HepG2 (cell line): Measurements from ENCODE around the gene INHBC. TPM values are rescaled to one million over a fixed set of nuclear protein-coding genes. Genes with fewer than 3 reads are reported as not detected.

Source experiments
- BHLHE40 ChIP-seq: IDR thresholded peaks from 2 replicates; pipeline ENCODE4 v1.6.1; 2011; ENCODE audit warnings: low read length, improper control_type of control experiment
- CSRNP2 ChIP-seq: sonication (generic); formaldehyde crosslinking; conservative IDR thresholded peaks from 2 replicates; pipeline ENCODE4 v1.8.0; 2022; ENCODE audit warnings: low read depth, missing genetic modification reagents
- DRAP1 ChIP-seq: IDR thresholded peaks from 2 replicates; pipeline ENCODE4 v1.6.1; 2016; ENCODE audit warnings: missing genetic modification reagents, missing compliant biosample characterization
- GLI4 ChIP-seq: sonication (generic); formaldehyde crosslinking; IDR thresholded peaks from 2 replicates; pipeline ENCODE4 v1.5.1; 2020; ENCODE audit warnings: missing genetic modification reagents, mild to moderate bottlenecking, moderate library complexity, borderline replicate concordance
- GPN1 ChIP-seq: sonication (generic); formaldehyde crosslinking; IDR thresholded peaks from 2 replicates; pipeline ENCODE4 v1.5.1; 2020; ENCODE audit warnings: missing genetic modification reagents, borderline replicate concordance
- HOXA7 ChIP-seq: sonication (generic); formaldehyde crosslinking; IDR thresholded peaks from 2 replicates; pipeline ENCODE4 v1.8.1; 2022; ENCODE audit warnings: mild to moderate bottlenecking, missing genetic modification reagents, moderate library complexity
- IKZF1 ChIP-seq: fragments of 450-650 bp; IDR thresholded peaks from 2 replicates; pipeline ENCODE4 v1.7.1; 2016
- KDM5B ChIP-seq: sonication (generic); formaldehyde crosslinking; IDR thresholded peaks from 2 replicates; pipeline ENCODE4 v1.4.0; 2020; ENCODE audit warnings: missing genetic modification reagents, mild to moderate bottlenecking, borderline replicate concordance
- MAX ChIP-seq: IDR thresholded peaks from 2 replicates; pipeline ENCODE4 v1.6.1; 2012; ENCODE audit warnings: inconsistent platforms
- MEIS2 ChIP-seq: sonication (generic); formaldehyde crosslinking; IDR thresholded peaks from 2 replicates; pipeline ENCODE4 v1.9.0; 2021; ENCODE audit warnings: mild to moderate bottlenecking, missing genetic modification reagents
- MIER2 ChIP-seq: IDR thresholded peaks from 2 replicates; pipeline ENCODE4 v1.6.1; 2016; ENCODE audit warnings: missing biosample characterization, missing genetic modification reagents
- NFYB ChIP-seq: sonication (generic); formaldehyde crosslinking; IDR thresholded peaks from 2 replicates; pipeline ENCODE4 v1.4.0; 2020; ENCODE audit warnings: missing genetic modification reagents
- RARA ChIP-seq: IDR thresholded peaks from 2 replicates; pipeline ENCODE4 v1.6.1; 2016; ENCODE audit warnings: missing genetic modification reagents, missing compliant biosample characterization
- RFX3 ChIP-seq: IDR thresholded peaks from 2 replicates; pipeline ENCODE4 v1.6.1; 2016; ENCODE audit warnings: missing biosample characterization, missing genetic modification reagents
- RXRB ChIP-seq: IDR thresholded peaks from 2 replicates; pipeline ENCODE4 v1.6.1; 2016; ENCODE audit warnings: borderline replicate concordance, missing genetic modification reagents, missing compliant biosample characterization
- TFAP4 ChIP-seq: sonication (generic); IDR thresholded peaks from 2 replicates; pipeline ENCODE4 v1.6.1; 2016; ENCODE audit warnings: low read depth, borderline replicate concordance
- TOPORS ChIP-seq: sonication (generic); formaldehyde crosslinking; IDR thresholded peaks from 2 replicates; pipeline ENCODE4 v1.8.0; 2023; ENCODE audit warnings: mild to moderate bottlenecking, missing genetic modification reagents
- ZBTB4 ChIP-seq: sonication (generic); formaldehyde crosslinking; IDR thresholded peaks from 2 replicates; pipeline ENCODE4 v1.4.0; 2020; ENCODE audit warnings: missing genetic modification reagents, mild to moderate bottlenecking, borderline replicate concordance
- ZNF10 ChIP-seq: sonication (generic); formaldehyde crosslinking; IDR thresholded peaks from 2 replicates; pipeline ENCODE4 v1.4.0; 2020; ENCODE audit warnings: mild to moderate bottlenecking, low read depth, missing genetic modification reagents, borderline replicate concordance
- ZNF263 ChIP-seq: sonication (generic); formaldehyde crosslinking; IDR thresholded peaks from 2 replicates; pipeline ENCODE4 v1.4.0; 2020; ENCODE audit warnings: missing genetic modification reagents
- ZNF354B ChIP-seq: sonication (generic); formaldehyde crosslinking; IDR thresholded peaks from 2 replicates; pipeline ENCODE4 v1.8.0; 2022; ENCODE audit warnings: mild to moderate bottlenecking, missing genetic modification reagents
- ZNF468 ChIP-seq: sonication (generic); formaldehyde crosslinking; IDR thresholded peaks from 2 replicates; pipeline ENCODE4 v1.8.0; 2022; ENCODE audit warnings: mild to moderate bottlenecking, moderate library complexity, missing genetic modification reagents
- ZNF546 ChIP-seq: sonication (generic); formaldehyde crosslinking; conservative IDR thresholded peaks from 2 replicates; pipeline ENCODE4 v1.8.1; 2023; ENCODE audit warnings: mild to moderate bottlenecking, missing genetic modification reagents
- ZNF644 ChIP-seq: IDR thresholded peaks from 2 replicates; pipeline ENCODE4 v1.6.1; 2016; ENCODE audit warnings: low read depth
- ZSCAN20 ChIP-seq: sonication (generic); formaldehyde crosslinking; IDR thresholded peaks from 2 replicates; pipeline ENCODE4 v1.4.0; 2020; ENCODE audit warnings: missing genetic modification reagents, mild to moderate bottlenecking, borderline replicate concordance
- polyA plus RNA-seq, 8 experiments: library from polyadenylated mRNA; depleted of rRNA in 3 of 8; stranded (reverse) in 7 of 8; unstranded in 1 of 8; fragments of >200 nt; fragmentation: Illumina TruSeq in 4 of 8; extraction: Trizol in 4 of 8; gene quantifications; 2 replicates each; pipeline versions ENCODE4 v1.2.1 to v1.2.3, GENCODE V29; 2011 to 2016; ENCODE audit warnings: low read depth in 4 of 8, missing spikeins in 1 of 8, mixed read lengths in 1 of 8; ENCODE audit not compliant: insufficient read depth in 1 of 8
- total RNA-seq, 5 experiments: library from RNA; depleted of rRNA; stranded (reverse); fragments of >200 nt; fragmentation: Illumina TruSeq; extraction: Trizol; gene quantifications; 2 replicates each; pipeline ENCODE4 v1.2.3, GENCODE V29; 2016; ENCODE audit warnings: low read depth in 1 of 5

INHBC gene
- total and polyA plus RNA-seq, 2 of the 13 experiments (the other 11 are each of a cell fraction or from before 2014, with no cell fraction given), result 1.8 to 13.8 TPM

- TF ChIP-seq ZBTB4 (CRISPR knock-in tag) (0 out of 2 replicates have a peak, but pooled peaks have one; percentile 58), DRAP1 (no peak), ZNF10 (CRISPR knock-in tag) (no peak), ZNF263 (CRISPR knock-in tag) (no peak), ZNF354B (CRISPR knock-in tag) (no peak), CSRNP2 (CRISPR knock-in tag) (no peak), GLI4 (CRISPR knock-in tag) (no peak), RFX3 (CRISPR knock-in tag) (no peak), GPN1 (CRISPR knock-in tag) (no peak), RXRB (0 out of 2 replicates have a peak, but pooled peaks have one; percentile 12), ZNF546 (CRISPR knock-in tag) (no peak), RARA (no peak), MAX (no peak), MEIS2 (no peak), NFYB (CRISPR knock-in tag) (no peak), ZSCAN20 (CRISPR knock-in tag) (no peak), TOPORS (CRISPR knock-in tag) (no peak), TFAP4 (no peak), ZNF644 (CRISPR knock-in tag) (no peak), HOXA7 (CRISPR knock-in tag) (no peak), MIER2 (CRISPR knock-in tag) (no peak), BHLHE40 (no peak), IKZF1 (no peak), KDM5B (CRISPR knock-in tag) (0 out of 2 replicates have a peak, but pooled peaks have one; percentile 41), ZNF468 (CRISPR knock-in tag) (no peak)
These were observed 24.6 kb downstream of the INHBC start (continued) for GRCh38 chr12:57459055-57459749.
